Measurements from ENCODE around the gene PTPN23.

DNA sequence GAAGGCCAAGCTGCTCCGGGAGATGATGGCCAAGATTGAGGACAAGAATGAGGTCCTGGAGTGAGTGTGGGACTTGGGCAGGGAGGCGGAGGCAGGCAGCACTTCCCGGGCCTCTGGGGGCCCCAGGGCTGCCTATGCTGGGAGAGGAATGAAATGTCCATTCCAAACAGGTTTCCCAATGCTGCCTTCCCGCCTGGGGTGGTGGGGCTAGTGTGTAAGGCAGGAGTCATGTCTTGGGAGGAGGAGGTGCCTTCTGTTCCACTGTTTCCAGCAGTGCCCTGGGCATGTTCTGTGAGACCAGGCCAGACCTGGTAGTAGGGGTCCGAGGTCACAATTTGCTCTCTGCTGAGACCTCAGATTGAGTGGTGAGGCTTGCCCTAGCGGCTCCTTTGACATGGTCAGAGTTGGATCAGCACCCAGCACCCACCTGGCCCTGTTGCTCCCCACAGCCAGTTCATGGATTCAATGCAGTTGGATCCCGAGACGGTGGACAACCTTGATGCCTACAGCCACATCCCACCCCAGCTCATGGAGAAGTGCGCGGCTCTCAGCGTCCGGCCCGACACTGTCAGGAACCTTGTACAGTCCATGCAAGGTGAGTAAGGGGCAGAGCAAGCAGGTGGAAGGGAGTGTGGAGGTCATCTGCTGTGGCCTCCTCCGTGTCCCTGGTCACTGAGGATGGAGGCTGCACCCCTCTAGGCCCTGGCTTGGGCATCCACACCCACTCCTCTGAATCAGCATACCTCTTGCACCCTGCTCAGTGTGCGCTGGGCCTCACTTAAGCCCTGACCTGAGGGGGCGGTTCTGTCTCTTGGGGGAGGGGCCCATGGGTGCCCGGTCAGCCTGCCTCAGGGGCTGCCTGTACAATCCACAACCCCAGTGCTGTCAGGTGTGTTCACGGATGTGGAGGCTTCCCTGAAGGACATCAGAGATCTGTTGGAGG, 27.3 kb downstream of the PTPN23 start:
- TF ChIP-seq, protein P1, sequence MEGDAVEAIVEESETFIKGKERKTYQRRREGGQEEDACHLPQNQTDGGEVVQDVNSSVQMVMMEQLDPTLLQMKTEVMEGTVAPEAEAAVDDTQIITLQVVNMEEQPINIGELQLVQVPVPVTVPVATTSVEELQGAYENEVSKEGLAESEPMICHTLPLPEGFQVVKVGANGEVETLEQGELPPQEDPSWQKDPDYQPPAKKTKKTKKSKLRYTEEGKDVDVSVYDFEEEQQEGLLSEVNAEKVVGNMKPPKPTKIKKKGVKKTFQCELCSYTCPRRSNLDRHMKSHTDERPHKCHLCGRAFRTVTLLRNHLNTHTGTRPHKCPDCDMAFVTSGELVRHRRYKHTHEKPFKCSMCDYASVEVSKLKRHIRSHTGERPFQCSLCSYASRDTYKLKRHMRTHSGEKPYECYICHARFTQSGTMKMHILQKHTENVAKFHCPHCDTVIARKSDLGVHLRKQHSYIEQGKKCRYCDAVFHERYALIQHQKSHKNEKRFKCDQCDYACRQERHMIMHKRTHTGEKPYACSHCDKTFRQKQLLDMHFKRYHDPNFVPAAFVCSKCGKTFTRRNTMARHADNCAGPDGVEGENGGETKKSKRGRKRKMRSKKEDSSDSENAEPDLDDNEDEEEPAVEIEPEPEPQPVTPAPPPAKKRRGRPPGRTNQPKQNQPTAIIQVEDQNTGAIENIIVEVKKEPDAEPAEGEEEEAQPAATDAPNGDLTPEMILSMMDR (IDR thresholded peaks at IDR 0.05): no peak
- TF ChIP-seq POLR2AphosphoS5 (IDR thresholded peaks at IDR 0.05): no peak
